NB4 (cell line): ENCODE results near the gene MYB.

Experiments used
- CTCF ChIP-seq: IDR thresholded peaks from one replicate; pipeline ENCODE4 v1.5.1; 2012; ENCODE audit warnings: low read depth, low read length
- MAX ChIP-seq: IDR thresholded peaks from 2 replicates; pipeline ENCODE4 v1.6.1; 2011; ENCODE audit warnings: low read depth, low read length
- POLR2A ChIP-seq: IDR thresholded peaks from 2 replicates; pipeline ENCODE4 v1.6.1; 2011; ENCODE audit warnings: mild to moderate bottlenecking; ENCODE audit not compliant: insufficient read length; ENCODE audit errors: extremely low read depth

GRCh38 chr6:135176058-135176457 is 5.0 kb upstream of the MYB start:
- TF ChIP-seq CTCF: no peak
- no peak for TF ChIP-seq POLR2A
- no peak for TF ChIP-seq MAX
